ENCODE measurements around the gene AP3S1.

- TF ChIP-seq CTCF (IDR thresholded peaks at IDR 0.05) (no peak), POLR2A (IDR thresholded peaks at IDR 0.05) (no peak)
These were observed 2.6 kb downstream of the AP3S1 start for GRCh38 chr5:115844321-115844817.

Data from uterus (tissue), 2 donors.